ENCODE results near the gene PACSIN2.

- TF ChIP-seq CTCF (IDR thresholded peaks at IDR 0.05), result no peak
- TF ChIP-seq ZNF512 (CRISPR knock-in tag; IDR thresholded peaks at IDR 0.05; ENCODE audit: borderline replicate concordance), result no peak
- TF ChIP-seq JUN (CRISPR knock-in tag; IDR thresholded peaks at IDR 0.05), result no peak
- no peak for TF ChIP-seq MAX (CRISPR knock-in tag; IDR thresholded peaks at IDR 0.05)
- no peak for TF ChIP-seq SP1 (CRISPR knock-in tag; conservative IDR thresholded peaks at IDR 0.05)
- TF ChIP-seq NR3C1 (CRISPR knock-in tag; conservative IDR thresholded peaks at IDR 0.05; ENCODE audit: low read depth), result no peak
- TF ChIP-seq ATF3 (CRISPR knock-in tag; conservative IDR thresholded peaks at IDR 0.05), result no peak
- no peak for TF ChIP-seq ZNF281 (CRISPR knock-in tag; IDR thresholded peaks at IDR 0.05)
Observed at GRCh38 chr22:43035250-43035649, 20.3 kb upstream of the PACSIN2 start.
